HG02588 (cell line): ENCODE measurements around the gene TMPRSS9.
"Not testable (repeated sequence)": the region's sequence is repeated elsewhere in the genome, so short reads cannot be mapped to it uniquely, and the experiment has no call there.

ENCODE experiments used
- ATAC-seq: cut with Tn5 transposase; IDR thresholded peaks from one replicate; pipeline ENCODE4 v1.9.1; 2021; ENCODE audit warnings: mild to moderate bottlenecking, moderate library complexity; ENCODE audit not compliant: unreplicated experiment

The TMPRSS9 gene

DNA sequence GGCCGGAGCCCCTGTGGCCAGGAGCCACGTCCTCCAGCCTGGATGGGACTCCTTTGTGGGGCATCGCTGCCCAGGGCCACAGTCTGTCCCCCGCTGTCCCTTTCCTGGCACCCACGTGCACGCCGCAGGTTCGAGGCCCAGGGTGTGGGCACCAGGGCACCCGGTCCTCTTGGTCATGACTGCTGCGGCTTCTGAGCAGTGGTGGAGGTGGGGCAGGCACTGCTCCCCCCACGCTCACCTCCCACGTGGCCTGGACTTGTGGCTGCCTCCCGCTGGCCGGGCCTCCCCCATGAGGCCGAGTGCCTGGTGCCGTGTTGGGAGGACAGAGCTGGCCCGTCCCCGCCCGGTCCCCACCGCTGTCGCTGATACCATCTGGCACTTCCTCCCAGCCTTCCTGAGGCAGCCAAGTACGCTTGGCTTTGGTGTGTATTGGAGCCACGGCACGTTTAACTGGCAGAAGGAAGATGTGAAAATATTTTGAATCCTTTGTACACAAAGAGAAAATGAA lies 18.8 kb upstream of the TMPRSS9 start:
- no peak for ATAC-seq

DNA sequence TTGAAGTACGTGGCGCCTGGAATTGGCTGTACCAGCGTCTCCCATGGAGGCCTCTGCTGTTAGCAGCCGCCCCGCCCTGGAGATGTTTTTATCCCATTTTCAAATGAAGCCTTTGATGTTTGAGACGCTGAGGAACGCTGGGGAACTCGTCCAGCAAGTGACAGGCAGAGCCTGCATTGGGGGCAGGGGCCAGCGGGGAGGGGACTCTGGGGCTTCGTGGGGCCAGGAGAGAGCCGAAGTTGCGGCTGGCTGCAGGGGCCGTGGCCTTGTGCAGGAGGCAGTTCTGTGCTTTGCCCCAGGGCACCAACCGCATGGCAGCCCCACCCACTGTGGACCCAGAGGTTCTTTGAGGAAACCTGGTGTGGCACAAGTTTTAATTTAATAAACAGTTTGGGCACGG lies 18.1 kb upstream of the TMPRSS9 start:
- no peak for ATAC-seq

DNA sequence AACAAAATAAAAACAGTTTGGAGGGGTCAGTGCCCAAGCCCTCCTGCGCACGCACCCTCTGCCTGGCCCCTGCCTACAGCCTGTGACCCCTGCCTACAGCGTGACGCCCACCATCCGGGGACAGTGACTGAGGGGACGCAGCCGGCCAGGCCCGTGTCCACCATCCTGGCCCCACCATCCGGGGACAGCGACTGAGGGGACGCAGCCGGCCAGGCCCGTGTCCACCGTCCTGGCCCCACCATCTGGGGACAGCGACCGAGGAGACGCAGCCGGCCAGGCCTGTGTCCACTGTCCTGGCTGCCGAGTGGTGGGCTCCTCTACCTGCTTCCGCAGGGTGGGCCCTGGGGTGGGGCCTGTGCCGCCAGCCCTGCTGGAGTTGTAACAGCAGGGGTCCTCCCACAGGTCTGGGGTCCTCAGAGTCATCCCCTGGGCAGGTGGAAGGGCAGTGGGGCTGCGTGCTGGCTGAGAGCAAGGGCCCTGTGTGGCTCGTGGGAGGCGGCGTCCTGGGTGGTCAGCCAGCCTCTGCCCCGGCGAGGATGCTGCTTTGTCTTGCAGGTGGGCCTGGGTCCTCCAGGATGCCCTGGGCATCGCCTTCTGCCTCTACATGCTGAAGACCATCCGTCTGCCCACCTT lies 17.3 kb upstream of the TMPRSS9 start:
- no peak for ATAC-seq

DNA sequence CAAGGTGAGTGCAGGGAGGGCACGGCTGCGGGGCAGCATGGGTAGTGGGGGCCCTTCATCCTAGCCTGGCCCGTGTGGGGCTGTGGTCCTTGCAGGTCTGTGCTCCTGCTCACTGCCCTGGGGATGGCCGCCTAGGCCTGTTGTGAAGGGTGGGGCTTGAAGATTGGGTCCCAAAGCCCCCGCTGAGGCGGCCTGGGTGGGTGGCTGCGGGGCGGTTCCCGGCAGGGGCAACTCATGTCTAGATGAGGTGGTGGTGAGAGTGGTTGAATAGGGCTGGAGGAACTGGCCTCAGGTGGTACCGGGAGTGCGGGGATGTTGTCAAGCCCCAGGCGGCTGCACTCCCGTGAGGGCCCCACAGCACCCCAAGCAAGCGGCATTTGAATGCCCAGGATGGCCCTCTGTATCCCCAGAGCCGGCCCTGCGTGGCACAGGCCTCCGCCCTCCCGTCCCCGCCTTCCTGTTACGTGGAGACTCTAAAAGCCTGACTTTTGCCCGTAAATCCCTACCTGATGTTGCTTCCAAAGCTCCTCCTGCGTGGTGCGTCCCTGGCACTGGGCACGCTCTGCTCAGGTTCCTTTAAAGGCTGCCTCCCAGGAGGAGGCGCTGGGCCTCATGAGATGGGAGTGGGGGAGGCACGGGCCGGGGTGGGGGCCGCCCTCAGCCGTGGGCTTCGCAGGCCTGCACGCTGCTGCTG lies 16.6 kb upstream of the TMPRSS9 start:
- no peak for ATAC-seq

DNA sequence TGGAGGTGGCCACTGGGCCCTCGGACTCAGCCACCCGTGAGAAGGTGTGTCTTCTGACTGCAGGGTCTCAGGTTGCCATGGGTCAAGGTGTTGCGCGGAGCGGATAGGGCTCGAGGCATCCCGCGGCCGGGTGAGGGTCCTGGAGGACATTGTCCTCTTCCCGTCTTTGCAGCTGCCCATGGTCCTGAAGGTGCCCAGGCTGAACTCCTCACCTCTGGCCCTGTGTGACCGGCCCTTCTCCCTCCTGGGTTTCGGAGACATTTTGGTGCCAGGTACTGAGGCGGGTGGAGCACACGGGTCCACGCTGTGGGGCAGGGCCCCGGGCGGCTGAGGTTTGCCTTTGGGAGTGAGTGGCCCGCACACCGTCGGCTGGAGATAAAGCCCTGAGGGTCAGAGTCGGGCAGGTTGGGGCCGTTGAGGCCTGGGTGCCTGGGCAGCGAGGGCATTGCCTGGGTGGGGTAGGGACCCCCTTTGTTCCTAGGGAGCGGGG lies 15.6 kb upstream of the TMPRSS9 start:
- ATAC-seq = no peak

DNA sequence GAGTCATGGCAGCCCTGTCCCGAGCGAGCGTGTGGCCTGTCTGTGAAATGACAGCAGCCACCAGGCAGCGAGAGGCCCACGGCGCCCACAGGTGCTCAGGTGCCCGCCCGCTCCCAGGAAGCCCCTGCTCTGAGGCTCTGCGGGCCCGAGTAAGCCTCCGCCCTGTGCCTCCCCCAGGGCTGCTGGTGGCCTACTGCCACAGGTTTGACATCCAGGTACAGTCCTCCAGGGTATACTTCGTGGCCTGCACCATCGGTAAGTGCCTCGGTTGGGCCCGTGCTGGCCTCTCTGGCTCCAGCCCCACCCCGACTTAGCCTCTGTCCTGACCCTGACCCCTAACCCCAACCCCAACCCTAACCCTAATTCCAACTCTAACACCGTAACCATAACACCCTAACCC lies 15.0 kb upstream of the TMPRSS9 start:
- no peak for ATAC-seq

DNA sequence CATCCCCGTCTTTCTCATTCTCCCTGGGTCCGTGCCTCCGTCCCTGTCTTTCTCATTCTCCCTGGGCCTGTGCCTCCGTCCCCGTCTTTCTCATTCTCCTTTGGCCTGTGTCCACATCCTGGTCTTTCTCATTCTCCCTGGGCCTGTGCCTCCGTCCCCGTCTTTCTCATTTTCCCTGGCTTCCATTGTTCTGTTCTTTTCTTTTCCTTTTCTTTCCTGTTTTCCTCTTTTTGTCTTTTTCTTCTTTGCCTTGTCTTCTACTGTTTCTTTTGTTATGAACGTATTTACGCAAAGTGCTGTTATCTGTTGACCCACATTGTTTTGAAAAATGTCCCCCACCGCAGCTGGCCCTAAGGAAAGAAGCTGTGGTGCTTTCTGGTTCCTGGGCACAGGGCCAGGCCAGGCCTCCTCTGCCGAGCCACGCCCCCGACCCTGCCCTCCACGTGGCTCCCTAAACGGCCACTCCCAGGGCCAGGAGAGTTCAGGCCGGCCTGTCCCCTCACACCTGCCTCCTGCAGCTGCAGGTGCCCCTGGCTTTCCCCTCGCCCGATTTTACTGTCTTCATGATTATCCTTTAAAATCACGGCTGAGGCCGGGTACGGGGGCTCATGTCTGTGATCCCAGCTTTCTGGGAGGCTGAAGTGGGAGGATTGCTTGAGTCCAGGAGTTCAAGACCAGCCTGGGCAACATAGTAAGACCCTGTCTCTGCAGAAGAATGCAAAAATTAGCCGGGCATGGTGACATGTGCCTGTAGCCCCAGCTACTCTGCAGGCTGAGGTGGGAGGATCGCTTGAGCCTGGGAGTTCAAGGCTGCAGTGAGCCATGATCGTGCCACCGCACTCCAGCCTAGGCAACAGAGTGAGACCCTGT lies 14.0 kb upstream of the TMPRSS9 start:
- ATAC-seq = no peak

DNA sequence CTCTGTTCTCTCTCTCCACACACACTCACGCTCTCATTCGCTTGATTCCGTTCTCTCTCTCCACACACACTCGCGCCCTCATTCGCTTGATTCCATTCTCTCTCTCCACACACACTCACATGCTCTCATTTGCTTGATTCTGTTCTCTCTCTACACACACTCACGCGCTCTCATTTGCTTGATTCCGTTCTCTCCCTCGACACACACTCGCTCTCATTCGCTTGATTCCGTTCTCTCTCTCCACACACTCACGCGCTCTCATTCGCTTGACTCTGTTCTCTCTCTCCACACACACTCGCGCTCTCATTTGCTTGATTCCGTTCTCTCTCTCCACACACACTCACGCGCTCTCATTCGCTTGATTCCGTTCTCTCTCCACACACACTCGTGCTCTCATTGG lies 10.2 kb upstream of the TMPRSS9 start:
- not testable (repeated sequence) for ATAC-seq

DNA sequence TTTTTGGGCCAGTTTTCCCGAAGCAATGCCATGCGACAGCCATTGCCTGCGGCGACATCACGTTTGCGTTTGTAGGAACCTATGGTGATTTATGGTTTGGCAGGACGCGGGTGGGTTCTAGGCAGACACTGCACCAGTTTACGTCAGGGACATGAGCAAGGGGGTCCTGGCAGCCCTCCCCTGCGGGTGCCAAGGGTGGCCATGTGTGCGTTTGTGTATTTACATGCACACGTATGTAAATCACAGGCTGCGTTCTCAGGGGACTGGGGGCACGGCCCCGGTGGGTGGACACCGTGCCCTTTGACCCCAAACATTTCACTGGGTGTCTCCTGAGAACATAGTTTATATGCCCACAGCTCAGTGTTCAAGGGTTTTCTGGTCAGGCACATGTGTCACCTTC lies 9.4 kb upstream of the TMPRSS9 start:
- no peak for ATAC-seq

DNA sequence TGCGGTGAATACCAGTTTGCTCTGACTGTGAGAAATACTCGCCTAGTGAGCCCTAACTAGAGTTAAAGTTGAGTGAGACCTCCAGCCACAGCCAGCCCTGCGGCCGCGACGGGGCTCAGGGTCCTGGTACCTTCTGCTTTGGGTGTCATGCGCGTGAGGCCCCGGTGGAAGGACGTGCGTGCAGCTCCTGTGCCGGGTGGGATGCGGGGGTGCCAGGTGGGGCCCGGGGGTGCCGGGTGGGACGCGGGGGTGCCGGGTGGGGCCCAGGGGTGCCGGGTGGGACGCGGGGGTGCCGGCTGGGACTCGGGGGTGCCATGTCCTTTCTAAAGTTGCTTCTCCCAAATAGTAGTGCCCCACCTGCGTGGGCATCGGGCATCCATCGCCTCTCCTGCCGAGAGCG lies 8.5 kb upstream of the TMPRSS9 start:
- ATAC-seq = no peak

DNA sequence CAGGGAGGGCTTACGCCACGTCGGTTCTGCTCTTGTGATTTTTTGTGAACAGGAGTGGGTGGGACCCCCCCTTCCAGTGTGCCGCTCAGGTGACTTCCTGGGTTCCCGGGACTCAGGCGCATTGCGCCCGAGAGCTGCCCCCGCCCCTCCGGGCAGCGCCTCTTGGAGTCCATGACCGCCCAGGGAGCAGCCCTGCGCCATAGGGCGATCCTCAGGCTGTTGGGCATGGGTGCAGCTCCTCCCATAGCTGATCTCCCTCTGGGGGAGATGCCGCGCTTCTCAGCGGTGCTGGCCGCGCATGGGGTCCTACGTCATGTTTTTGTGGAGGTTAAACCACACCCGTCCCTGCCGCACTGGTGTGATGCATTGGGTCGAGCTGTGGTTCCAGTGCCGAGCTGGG lies 7.9 kb upstream of the TMPRSS9 start:
- ATAC-seq = no peak

DNA sequence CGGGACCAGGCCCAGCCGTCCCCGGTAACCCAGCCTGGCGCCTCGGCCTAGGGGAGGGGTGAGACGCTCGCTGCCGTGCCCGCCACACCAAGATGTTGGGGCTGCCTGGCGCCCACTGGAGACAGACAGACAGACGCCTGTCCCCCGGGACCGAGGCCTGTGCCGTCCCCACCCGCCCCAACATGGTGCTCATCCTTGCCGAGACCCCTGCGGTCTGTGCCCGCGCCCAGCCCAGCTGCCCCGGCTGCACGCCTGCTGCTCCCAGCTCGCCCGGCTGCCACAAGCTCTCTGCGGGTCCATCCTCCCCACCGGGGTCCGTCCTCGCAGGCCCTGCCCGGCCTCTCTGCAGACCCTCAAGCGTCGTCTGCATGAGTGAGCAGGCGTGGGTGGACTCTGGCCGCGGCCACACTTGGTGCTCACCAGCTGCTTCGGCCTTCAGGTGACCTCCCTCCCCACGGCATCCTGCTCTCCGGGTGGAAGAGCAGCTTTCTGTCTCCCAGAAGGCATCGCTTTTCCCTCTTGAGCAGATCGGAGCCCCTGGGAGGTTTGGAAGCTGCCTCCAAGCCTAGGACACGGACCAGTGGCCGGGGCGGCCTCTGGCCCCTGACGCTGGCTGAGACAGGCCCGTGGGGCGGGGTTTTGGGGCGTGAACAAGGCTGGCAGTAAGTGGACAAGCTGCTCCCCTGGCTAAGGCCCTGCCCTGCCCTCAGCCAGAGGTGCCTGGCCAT lies 6.7 kb upstream of the TMPRSS9 start:
- no peak for ATAC-seq

DNA sequence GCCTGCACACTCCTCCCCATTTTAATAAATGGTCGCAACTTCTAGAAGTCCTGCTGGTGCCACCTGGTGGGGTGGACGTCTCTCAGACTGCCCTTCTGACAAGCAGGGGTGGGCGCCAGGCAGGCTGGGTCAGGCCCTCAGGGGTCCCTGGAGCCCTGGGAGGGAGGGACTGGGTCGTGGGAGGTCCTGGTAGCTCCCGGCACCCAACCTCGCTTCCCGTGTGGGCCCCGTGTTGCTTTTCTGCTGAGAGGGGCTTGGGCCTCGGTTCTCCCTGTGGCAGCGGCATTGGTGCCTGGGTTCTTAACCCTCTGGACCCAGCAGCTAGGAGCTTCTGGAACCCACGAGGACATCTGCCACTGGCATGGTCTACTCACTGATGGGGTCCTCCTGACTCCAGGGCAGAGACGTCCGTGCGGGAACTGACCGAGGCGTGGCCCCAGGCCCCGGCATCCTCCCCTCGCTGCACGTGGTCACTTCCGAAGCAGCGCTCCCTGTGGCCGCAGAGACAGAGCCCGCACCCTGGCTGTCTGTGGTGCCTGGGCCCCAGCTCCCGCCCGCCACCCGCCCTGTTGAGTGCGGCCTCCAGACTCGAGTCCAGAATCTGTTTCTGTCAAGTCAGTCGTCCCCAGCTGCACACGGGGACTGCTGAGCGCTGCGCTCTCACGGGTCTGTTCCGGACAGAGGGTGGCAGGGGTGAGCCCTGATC lies 6.0 kb upstream of the TMPRSS9 start:
- no peak for ATAC-seq

DNA sequence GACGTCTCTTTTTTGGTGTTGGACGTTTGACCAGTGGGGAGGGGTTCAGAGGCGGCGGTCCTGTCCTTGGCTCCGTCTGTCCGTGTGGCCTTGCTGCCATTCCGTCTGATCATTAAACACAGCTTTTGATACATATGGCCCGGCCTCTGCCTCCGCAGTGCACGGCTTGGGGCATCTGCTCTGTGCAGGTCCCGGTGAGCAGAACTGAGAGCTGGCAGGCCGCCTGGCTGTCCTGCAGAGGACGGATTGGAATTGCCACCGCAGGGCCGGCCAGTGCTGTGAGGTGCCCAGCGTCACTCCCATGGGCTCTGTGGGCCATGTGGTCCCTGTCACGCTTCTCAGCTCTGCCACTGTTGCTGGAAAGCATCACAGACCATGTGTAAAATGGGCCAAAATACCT lies 5.4 kb upstream of the TMPRSS9 start:
- ATAC-seq = no peak

DNA sequence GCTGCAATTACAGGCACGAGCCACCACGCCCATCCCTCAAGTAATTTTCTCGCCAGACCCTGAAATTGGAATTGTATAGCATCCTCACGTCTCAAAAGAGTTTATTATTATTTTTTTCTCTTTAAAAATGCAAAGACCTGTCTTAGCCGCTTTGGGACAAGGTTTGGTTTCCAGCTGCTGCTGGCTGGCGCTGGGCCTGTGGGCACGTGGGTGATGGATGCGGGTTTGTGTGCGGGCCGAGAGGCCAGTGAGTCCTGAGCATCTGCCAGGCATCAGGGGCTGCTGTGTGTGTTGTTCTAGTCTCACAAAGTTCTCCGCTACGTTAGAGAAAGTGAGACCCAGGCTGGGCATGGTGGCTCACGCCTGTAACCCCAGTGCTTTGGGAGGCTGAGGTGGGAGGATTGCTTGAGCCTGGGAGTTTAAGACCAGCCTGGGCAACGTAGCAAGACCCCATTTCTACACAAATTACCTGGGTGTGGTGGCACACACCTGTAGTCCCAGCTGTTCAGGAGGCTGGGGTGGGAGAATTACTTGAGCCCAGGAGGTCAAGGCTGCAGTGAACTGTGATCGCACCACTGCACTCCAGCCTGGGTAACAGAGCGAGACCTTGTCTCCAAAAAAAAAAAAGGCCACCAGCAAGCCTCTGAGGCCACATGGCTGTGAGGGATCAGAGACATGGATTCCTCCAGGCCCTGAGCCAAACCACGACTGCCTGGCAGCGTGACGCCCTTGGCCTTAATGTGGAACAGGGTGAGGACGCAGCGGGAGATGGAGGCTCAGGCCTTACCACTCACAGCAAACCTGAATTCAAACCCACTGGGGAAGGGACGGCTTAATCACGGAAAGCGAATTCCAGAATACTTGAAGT lies 4.7 kb upstream of the TMPRSS9 start:
- ATAC-seq = no peak

DNA sequence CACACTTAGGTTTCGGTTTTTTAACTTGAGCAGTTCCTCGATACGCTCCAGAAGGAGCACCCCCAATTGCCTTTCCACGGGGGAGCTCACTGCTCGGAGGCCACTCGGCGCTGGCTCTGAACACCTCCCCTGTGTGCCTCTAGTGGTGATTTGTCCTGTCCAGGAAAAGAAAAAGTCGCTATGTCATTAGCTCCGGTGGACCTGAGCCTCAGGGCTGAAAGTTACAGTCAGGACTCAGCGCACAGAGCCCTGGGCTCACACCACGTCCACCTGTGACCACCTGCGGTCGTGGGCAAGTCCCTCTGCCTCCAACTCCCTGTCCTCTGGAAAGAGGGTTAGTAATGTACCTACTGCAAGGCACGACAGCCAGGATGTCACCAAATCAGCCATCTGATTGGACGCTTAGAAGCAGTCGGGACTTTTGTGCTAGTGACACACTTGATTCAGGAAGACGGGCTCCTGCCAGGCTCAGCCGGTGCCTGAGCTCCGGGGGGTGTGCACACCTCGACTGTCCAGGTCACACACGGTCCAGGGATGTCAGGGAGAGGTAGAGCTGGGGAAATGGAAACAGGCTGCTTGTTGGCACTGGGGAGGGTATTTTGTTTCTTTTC lies 3.9 kb upstream of the TMPRSS9 start:
- no peak for ATAC-seq

DNA sequence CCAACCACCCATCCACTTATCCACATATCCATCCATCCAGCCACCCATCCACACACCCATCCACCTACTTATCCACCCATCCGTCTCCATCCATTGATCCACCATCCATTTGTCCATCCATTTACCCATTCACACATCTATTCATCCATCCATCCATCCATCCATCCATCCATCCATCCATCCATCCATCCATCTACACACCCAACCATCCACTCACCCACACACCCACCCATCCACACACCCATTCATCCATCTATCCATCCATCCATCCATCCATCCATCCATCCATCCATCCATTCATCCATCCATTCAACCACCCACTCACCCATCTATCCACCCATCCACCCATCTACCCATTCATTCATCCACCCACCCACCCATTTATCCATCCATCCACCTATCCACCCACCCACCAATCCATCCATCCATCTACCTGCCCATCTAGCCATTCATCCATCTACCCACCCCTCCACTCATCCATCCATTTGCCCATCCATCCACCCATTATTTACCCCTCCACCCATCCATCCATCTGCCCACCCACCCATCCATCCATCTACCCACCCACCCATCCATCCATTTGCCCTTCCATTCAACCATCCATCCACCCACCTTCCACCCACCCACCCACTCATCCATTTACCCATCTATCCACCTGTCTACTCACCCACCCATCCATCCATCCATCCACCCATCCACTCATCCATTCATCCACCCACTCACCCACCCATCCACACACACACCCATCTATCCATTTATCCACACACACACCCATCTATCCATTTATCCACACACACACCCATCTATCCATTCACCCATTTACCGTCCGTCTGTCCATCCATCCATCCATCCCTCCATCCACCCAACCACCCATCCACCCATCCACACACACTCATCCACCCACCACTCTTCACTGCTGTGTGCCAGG lies 2.5 kb upstream of the TMPRSS9 start:
- no peak for ATAC-seq
